Activated naive CD4-positive, alpha-beta T cell treated with anti-CD3 and anti-CD28 coated beads for 36 hours (primary cell): Measurements from ENCODE around the gene MPP4. TPM values are rescaled to one million over a fixed set of nuclear protein-coding genes. Genes with fewer than 3 reads are reported as not detected.

Experiments used
- CTCF ChIA-PET: fragments of 350-600 bp; sonication (Branson Sonifier 250); formaldehyde crosslinking; loops from one replicate; lab custom pipeline; 2021; ENCODE audit warnings: antibody characterized with exemption; lab: Charles Lee
- DNase-seq: peaks from one replicate; pipeline ENCODE4 v3.0.0-alpha.2; 2020
- H3K27ac Mint-ChIP-seq: one replicate; pipeline ENCODE4 v1.8.0; 2021; ENCODE audit warnings: mild to moderate bottlenecking, mixed read lengths
- H3K27me3 Mint-ChIP-seq: one replicate; pipeline ENCODE4 v1.8.0; 2021; ENCODE audit warnings: low read depth, mixed read lengths
- H3K36me3 Mint-ChIP-seq: one replicate; pipeline ENCODE4 v1.8.0; 2021; ENCODE audit warnings: low read depth, mixed read lengths
- H3K4me1 Mint-ChIP-seq: one replicate; pipeline ENCODE4 v1.8.0; 2021; ENCODE audit warnings: low read depth, mixed read lengths
- H3K4me3 Mint-ChIP-seq: one replicate; pipeline ENCODE4 v1.8.0; 2021; ENCODE audit warnings: mild to moderate bottlenecking, moderate library complexity, mixed read lengths
- H3K9me3 Mint-ChIP-seq: one replicate; pipeline ENCODE4 v1.8.0; 2021; ENCODE audit warnings: mixed read lengths
- intact Hi-C: fragments of 100-400 bp; cut with micrococcal nuclease; formaldehyde crosslinking; loops from one replicate; pipeline ENCODE4 v1.15.1; 2023
- total RNA-seq, 2 experiments: library from RNA; stranded (reverse); gene quantifications; one replicate each; pipeline ENCODE4 v1.2.3, GENCODE V29; 2021

Gene MPP4
- total RNA-seq, 2 experiments from 2014 or later = not detected

- Mint-ChIP-seq H3K9me3 (no peaks in the 10 kb centered on the region), H3K36me3 (no peaks in the 10 kb centered on the region), H3K27ac (peak within 1 kb of the TSS; percentile 79), H3K27me3 (no peaks in the 10 kb centered on the region), H3K4me3 (peak within 1 kb of the TSS; percentile 79), H3K4me1 (peaks cover 11% of the 10 kb centered on the region)
- no peak for DNase-seq
- intact Hi-C loops = loop anchor here (2.0 to 5.0 kb wide), 5 partner anchors 87 to 681 kb away; partner anchors contain the start of genes CASP10, CASP8 and ORC2
- CTCF ChIA-PET = no interaction called here
Observed at GRCh38 chr2:201643216-201643890, 55.1 kb downstream of the MPP4 start, which contains the start of gene TMEM237. Gene TMEM237, minus strand, starts transcription at chr2:201643503. Its CDS starts 103 bp downstream, at chr2:201643400.

GRCh38 chr2:201642579-201643215 lies 55.7 kb downstream of the MPP4 start:
- Mint-ChIP-seq H3K27me3 (no peaks in the 10 kb centered on the region), H3K9me3 (no peaks in the 10 kb centered on the region), H3K36me3 (peaks cover 2% of the 10 kb centered on the region), H3K4me3 (peak overlapping the region; percentile 79), H3K27ac (peak overlapping the region; percentile 79), H3K4me1 (peaks cover 11% of the 10 kb centered on the region)
- DNase-seq = peak; percentile 87
- CTCF ChIA-PET = no interaction called here
- intact Hi-C loops = loop anchor here (1.0 to 5.0 kb wide), 8 partner anchors 88 to 680 kb away; partner anchors contain the start of genes CASP10, CASP8, ORC2 and STRADB

DNA sequence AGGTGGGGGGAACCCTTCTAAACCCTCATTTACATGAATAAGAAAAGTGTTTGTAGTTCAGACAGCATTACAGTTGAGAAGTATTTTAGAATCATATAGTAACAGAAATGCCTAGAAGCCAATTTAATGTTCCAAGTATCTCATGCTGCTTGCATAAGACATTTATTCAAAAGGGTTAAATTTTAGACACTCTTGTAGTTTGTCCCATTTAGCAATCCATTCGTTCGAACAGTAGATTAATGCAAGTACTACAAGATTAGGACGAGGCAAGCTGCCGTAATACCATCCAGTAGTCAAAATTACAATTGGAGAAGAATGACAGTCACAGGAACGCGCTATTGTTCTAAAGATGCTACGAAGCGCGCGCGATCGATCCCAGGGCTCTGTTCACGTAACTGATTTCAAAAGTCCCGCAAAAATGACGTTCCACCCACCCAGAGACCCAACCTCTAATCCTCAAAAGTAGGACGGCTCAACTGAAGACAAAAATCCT lies 56.3 kb downstream of the MPP4 start:
- Mint-ChIP-seq H3K27me3 (no peaks in the 10 kb centered on the region), H3K9me3 (no peaks in the 10 kb centered on the region), H3K4me1 (peaks cover 11% of the 10 kb centered on the region), H3K36me3 (peaks cover 2% of the 10 kb centered on the region), H3K27ac (peak overlapping the region; percentile 79), H3K4me3 (peak overlapping the region; percentile 79)
- DNase-seq = no peak
- intact Hi-C loops = loop anchor here (1.0 to 5.0 kb wide), 8 partner anchors 89 to 680 kb away; partner anchors contain the start of genes CASP10, CASP8, ORC2 and STRADB
- CTCF ChIA-PET = no interaction called here

DNA sequence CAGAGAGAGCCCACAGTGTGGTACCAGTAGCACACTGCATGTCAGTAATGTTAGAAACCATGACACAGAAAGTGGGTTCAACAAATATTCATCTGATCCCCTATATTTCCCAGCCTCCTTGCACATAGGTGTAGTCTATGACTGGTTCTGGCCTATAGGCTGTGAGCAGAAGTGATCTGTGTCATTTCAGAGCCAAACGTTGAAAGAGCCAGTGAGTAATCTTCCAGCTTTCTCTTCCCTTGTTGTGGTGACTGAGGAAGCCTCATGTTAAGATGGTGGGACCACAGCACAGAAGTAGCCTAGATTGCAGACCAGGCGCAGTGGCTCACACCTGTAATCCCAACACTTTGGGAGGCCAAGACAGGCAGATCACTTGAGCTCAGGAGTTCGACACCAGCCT lies 59.2 kb downstream of the MPP4 start:
- intact Hi-C loops = no loop called here
- CTCF ChIA-PET = no interaction called here
- peak; percentile 46 for DNase-seq
- peaks cover 11% of the 10 kb centered on the region for H3K4me1 Mint-ChIP-seq
- H3K27me3 Mint-ChIP-seq = no peaks in the 10 kb centered on the region
- peaks cover 5% of the 10 kb centered on the region for H3K36me3 Mint-ChIP-seq
- no peaks in the 10 kb centered on the region for H3K9me3 Mint-ChIP-seq
- H3K27ac Mint-ChIP-seq = no peak overlapping the region
- no peak overlapping the region for H3K4me3 Mint-ChIP-seq

GRCh38 chr2:201638326-201638725 lies 60.1 kb downstream of the MPP4 start:
- peaks cover 8% of the 10 kb centered on the region for H3K4me1 Mint-ChIP-seq
- H3K27ac Mint-ChIP-seq = no peak overlapping the region
- H3K27me3 Mint-ChIP-seq = no peaks in the 10 kb centered on the region
- no peak overlapping the region for H3K4me3 Mint-ChIP-seq
- peaks cover 5% of the 10 kb centered on the region for H3K36me3 Mint-ChIP-seq
- DNase-seq = no peak
- H3K9me3 Mint-ChIP-seq = no peaks in the 10 kb centered on the region
- intact Hi-C loops = no loop called here
- CTCF ChIA-PET = no interaction called here

DNA sequence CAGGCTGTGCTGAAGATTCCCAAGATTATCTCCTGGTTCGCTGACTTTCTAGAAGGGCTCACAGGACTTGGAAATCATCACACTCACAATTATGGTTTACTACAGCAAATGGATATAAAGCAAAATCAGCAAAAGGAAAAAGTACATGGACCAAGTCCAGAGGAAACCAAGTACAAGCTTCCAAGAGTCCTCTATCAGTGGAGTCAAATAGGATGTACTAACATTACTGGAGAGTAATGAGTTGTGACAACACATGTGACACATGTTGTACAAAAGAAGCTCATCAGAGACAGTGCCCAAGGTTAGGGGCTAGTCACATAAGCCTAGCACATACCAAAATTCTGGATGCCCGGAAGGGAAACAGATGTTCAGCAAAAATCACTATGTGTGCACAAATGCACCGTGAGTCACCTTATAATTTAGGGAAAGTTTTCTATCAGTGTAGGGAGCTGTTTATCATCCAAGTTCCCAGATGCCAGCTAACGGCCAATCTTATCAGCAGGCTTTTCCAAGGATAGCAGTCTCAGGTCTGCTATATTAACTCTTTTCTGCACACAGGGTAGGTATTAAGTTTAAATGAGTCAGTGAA lies 64.7 kb downstream of the MPP4 start:
- no peak overlapping the region for H3K27ac Mint-ChIP-seq
- DNase-seq = no peak
- CTCF ChIA-PET = no interaction called here
- no peaks in the 10 kb centered on the region for H3K27me3 Mint-ChIP-seq
- intact Hi-C loops = no loop called here
- no peaks in the 10 kb centered on the region for H3K4me1 Mint-ChIP-seq
- H3K9me3 Mint-ChIP-seq = no peaks in the 10 kb centered on the region
- H3K36me3 Mint-ChIP-seq = peaks cover 13% of the 10 kb centered on the region
- H3K4me3 Mint-ChIP-seq = no peak overlapping the region

GRCh38 chr2:201631041-201631440 lies 67.4 kb downstream of the MPP4 start:
- intact Hi-C loops = no loop called here
- no peaks in the 10 kb centered on the region for H3K9me3 Mint-ChIP-seq
- peaks cover 13% of the 10 kb centered on the region for H3K36me3 Mint-ChIP-seq
- no peak for DNase-seq
- H3K4me1 Mint-ChIP-seq = no peaks in the 10 kb centered on the region
- no peak overlapping the region for H3K27ac Mint-ChIP-seq
- no peak overlapping the region for H3K4me3 Mint-ChIP-seq
- no peaks in the 10 kb centered on the region for H3K27me3 Mint-ChIP-seq
- CTCF ChIA-PET = no interaction called here

- Mint-ChIP-seq H3K27ac (no peak overlapping the region), H3K4me1 (no peaks in the 10 kb centered on the region), H3K4me3 (no peak overlapping the region), H3K36me3 (peaks cover 13% of the 10 kb centered on the region), H3K27me3 (no peaks in the 10 kb centered on the region), H3K9me3 (no peaks in the 10 kb centered on the region)
- CTCF ChIA-PET = no interaction called here
- no peak for DNase-seq
- intact Hi-C loops = no loop called here
Observed at GRCh38 chr2:201630577-201630976, 67.9 kb downstream of the MPP4 start.

DNA sequence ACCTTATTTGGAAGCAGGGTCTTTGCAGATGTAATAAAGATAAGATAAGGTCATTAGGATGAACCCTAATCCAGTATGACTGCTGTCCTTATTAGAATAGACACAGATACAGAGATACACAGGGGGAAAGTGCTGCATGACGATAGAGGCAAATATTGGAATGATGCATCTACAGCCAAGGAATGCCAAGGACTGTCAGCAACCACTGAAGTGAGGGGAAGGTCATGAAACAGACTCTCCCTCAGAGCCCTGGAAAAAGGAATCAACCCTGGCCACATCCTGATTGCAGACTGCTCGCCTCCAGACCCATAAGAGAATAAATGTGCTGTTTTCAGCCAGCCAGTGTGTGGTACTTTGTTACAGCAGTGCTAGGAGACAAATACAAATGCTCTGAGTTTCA lies 69.9 kb downstream of the MPP4 start:
- no peak overlapping the region for H3K27ac Mint-ChIP-seq
- H3K4me1 Mint-ChIP-seq = no peaks in the 10 kb centered on the region
- CTCF ChIA-PET = no interaction called here
- no peaks in the 10 kb centered on the region for H3K9me3 Mint-ChIP-seq
- DNase-seq = no peak
- intact Hi-C loops = no loop called here
- H3K36me3 Mint-ChIP-seq = peaks cover 12% of the 10 kb centered on the region
- no peaks in the 10 kb centered on the region for H3K27me3 Mint-ChIP-seq
- no peak overlapping the region for H3K4me3 Mint-ChIP-seq

DNA sequence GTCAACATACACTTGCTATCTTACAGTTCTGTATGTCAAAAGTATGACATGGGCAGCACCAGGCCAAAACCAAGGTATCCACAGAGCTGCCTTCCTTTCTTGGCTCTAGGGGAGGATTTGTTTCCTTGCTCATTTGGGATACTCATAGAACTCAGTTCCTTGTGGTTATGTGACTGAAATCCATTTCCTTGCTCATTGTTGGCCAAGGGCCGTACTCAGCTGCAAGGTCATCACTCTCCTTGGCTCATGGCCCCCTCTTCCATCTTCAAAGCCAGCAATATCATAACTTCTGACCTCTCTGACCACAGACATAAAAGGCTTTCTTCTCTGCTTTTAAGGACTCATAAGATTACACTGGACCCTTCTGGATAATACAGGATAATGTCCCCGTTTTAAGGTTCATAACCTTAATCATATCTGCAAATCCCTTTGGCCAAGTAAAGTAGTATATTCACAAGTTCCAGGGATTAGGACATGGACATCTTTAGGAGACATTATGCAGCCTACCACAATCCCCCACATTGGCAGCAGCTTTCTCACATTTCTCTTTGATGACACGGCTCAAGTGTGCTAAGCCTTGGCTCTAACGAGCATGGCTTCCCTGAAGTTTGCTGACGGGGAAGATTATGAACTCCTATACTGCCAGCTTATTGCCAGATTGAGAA lies 76.0 kb downstream of the MPP4 start:
- peaks cover 4% of the 10 kb centered on the region for H3K36me3 Mint-ChIP-seq
- DNase-seq = no peak
- intact Hi-C loops = no loop called here
- H3K4me3 Mint-ChIP-seq = no peak overlapping the region
- H3K9me3 Mint-ChIP-seq = no peaks in the 10 kb centered on the region
- CTCF ChIA-PET = no interaction called here
- H3K4me1 Mint-ChIP-seq = no peaks in the 10 kb centered on the region
- H3K27ac Mint-ChIP-seq = no peak overlapping the region
- no peaks in the 10 kb centered on the region for H3K27me3 Mint-ChIP-seq

DNA sequence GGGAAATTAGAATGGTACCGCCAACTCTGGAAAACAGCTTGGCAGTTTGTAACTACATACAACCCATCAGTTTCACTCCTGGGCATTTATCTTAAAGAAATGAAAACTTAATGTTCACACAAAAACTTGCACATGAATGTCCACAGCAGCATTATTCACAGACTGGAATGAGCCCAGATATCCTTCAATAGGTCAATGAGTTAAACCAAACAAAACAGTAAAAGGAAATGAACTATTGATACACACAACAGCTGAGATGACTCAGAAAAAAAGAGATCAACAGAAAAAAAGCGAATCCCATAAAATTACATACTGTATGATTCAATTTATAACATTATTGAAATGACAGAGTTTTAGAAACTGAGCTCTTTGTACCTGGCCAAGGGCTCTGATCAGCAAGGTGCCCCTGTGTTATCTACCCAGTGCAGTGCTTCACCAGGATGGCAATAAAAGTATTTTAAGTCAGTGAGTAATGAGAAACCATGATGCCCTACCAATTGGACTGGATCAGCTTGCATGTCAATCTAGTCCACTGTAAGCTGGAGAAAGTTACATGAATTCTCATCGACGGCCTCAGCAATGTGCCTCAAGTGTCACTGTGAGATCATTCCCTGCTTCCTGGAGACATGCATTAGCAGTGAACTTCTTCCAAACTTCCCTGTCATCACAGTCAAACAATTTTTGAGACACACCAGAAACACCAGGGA lies 77.0 kb downstream of the MPP4 start:
- DNase-seq = no peak
- Mint-ChIP-seq H3K4me3 (no peak overlapping the region), H3K27ac (no peak overlapping the region), H3K27me3 (no peaks in the 10 kb centered on the region), H3K36me3 (peaks cover 2% of the 10 kb centered on the region), H3K9me3 (no peaks in the 10 kb centered on the region), H3K4me1 (no peaks in the 10 kb centered on the region)
- CTCF ChIA-PET = no interaction called here
- intact Hi-C loops = no loop called here
